PC-3 (cell line): ENCODE results near the gene KRTAP9-7. TPM values are rescaled to one million over a fixed set of nuclear protein-coding genes. Genes with fewer than 3 reads are reported as not detected.

Experiments used
- ATAC-seq: fragments of 200-7000 bp; cut with Tn5 transposase; 2 replicates; pipeline ENCODE4 v1.9.1; 2020; ENCODE audit warnings: mild to moderate bottlenecking, moderate library complexity
- BruUV-seq: library from RNA; stranded (reverse); fragments of 400-500 nt; replicated peaks from 2 replicates; lab custom pipeline; 2021; lab: Mats Ljungman, UMichigan
- CTCF ChIA-PET: fragments of 300-600 bp; sonication (Branson Sonifier 250); formaldehyde crosslinking; loops from one replicate; lab custom pipeline; 2022; ENCODE audit warnings: antibody characterized with exemption; lab: Charles Lee
- POLR2A ChIA-PET: fragments of 300-600 bp; sonication (Branson Sonifier 250); formaldehyde crosslinking; loops from one replicate; lab custom pipeline; 2022; ENCODE audit warnings: antibody characterized with exemption; ENCODE audit not compliant: unreplicated experiment; lab: Charles Lee
- DNase-seq: peaks from one replicate; pipeline ENCODE4 v3.0.0-alpha.2; 2015
- H2AFZ ChIP-seq: fragments of 300-600 bp; sonication (generic); 2 replicates; pipeline ENCODE4 v1.6.0; 2016; ENCODE audit warnings: antibody characterized with exemption, low read length
- H3F3A ChIP-seq: fragments of 300-600 bp; sonication (generic); one replicate; pipeline ENCODE4 v1.6.0; 2017; ENCODE audit warnings: antibody characterized with exemption, low read length, control low read depth, mild to moderate bottlenecking; ENCODE audit not compliant: unreplicated experiment
- H3K27ac ChIP-seq: fragments of 300-600 bp; sonication (generic); 2 replicates; pipeline ENCODE4 v1.5.1; 2016; ENCODE audit warnings: mild to moderate bottlenecking, low read length
- H3K27me3 ChIP-seq: fragments of 300-600 bp; sonication (generic); 2 replicates; pipeline ENCODE4 v1.6.1; 2016; ENCODE audit warnings: low read length, mixed read lengths
- H3K36me3 ChIP-seq: fragments of 300-600 bp; sonication (generic); 2 replicates; pipeline ENCODE4 v1.6.1; 2016; ENCODE audit warnings: low read depth, mixed run types, low read length, mixed read lengths
- H3K4me1 ChIP-seq: fragments of 300-600 bp; sonication (generic); 2 replicates; pipeline ENCODE4 v1.5.1; 2016; ENCODE audit warnings: low read length; ENCODE audit not compliant: insufficient read depth
- H3K4me2 ChIP-seq: fragments of 300-600 bp; sonication (generic); 2 replicates; pipeline ENCODE4 v1.6.0; 2016; ENCODE audit warnings: low read length
- H3K4me3 ChIP-seq: fragments of 300-600 bp; sonication (generic); 2 replicates; pipeline ENCODE4 v1.5.1; 2016; ENCODE audit warnings: mild to moderate bottlenecking, low read length, mixed read lengths
- H3K79me2 ChIP-seq: fragments of 300-600 bp; sonication (generic); 2 replicates; pipeline ENCODE4 v1.6.1; 2017; ENCODE audit warnings: low read length, mixed read lengths
- H3K9ac ChIP-seq: fragments of 300-600 bp; sonication (generic); 2 replicates; pipeline ENCODE4 v1.6.0; 2016; ENCODE audit warnings: mild to moderate bottlenecking, low read length
- H3K9me2 ChIP-seq: fragments of 300-600 bp; sonication (generic); replicated peaks from 2 replicates; pipeline ENCODE4 v1.6.1; 2016; ENCODE audit warnings: mixed run types, low read length, mixed read lengths
- H3K9me3 ChIP-seq: fragments of 300-600 bp; sonication (generic); 2 replicates; pipeline ENCODE4 v1.6.1; 2016; ENCODE audit warnings: low read length, mixed read lengths
- H4K20me1 ChIP-seq: fragments of 300-600 bp; sonication (generic); 2 replicates; pipeline ENCODE4 v1.6.1; 2016; ENCODE audit warnings: low read length, mixed read lengths
- CTCF ChIP-seq: fragments of 300-600 bp; sonication (generic); conservative IDR thresholded peaks from 2 replicates; pipeline ENCODE4 v1.5.1; 2017; ENCODE audit warnings: antibody characterized with exemption, low read depth, mild to moderate bottlenecking, low read length
- EZH2 ChIP-seq: fragments of 300-600 bp; sonication (generic); IDR thresholded peaks from one replicate; pipeline ENCODE4 v1.6.1; 2017; ENCODE audit warnings: antibody characterized with exemption, mild to moderate bottlenecking, low read length; ENCODE audit not compliant: unreplicated experiment
- EZH2phosphoT487 ChIP-seq: fragments of 300-600 bp; sonication (generic); IDR thresholded peaks from 2 replicates; pipeline ENCODE4 v1.6.1; 2018; ENCODE audit warnings: mild to moderate bottlenecking, antibody characterized with exemption, low read length, borderline replicate concordance
- intact Hi-C: fragments of 100-400 bp; cut with micrococcal nuclease; formaldehyde crosslinking; loops from 2 replicates; pipeline ENCODE4 v1.9.0; 2023
- total RNA-seq: library from RNA; depleted of rRNA; stranded (reverse); fragments of >200 nt; gene quantifications from 2 replicates; pipeline ENCODE4 v1.2.3, GENCODE V29; 2014

The KRTAP9-7 gene
- total RNA-seq, 1 experiment from 2014 or later = not detected

GRCh38 chr17:41307647-41308046, 32.1 kb downstream of the KRTAP9-7 start:
- H3K27ac ChIP-seq = no peak overlapping the region
- H3K4me3 ChIP-seq = no peak overlapping the region
- H3K9me3 ChIP-seq = no peaks in the 10 kb centered on the region
- no peaks in the 10 kb centered on the region for H4K20me1 ChIP-seq
- no peak overlapping the region for H3K9ac ChIP-seq
- H3K4me2 ChIP-seq = no peak overlapping the region
- H3K4me1 ChIP-seq = no peaks in the 10 kb centered on the region
- no peak for TF ChIP-seq EZH2
- TF ChIP-seq CTCF = no peak
- TF ChIP-seq EZH2phosphoT487 = no peak
- no peaks in the 10 kb centered on the region for H3K36me3 ChIP-seq
- no peaks in the 10 kb centered on the region for H3K27me3 ChIP-seq
- ATAC-seq (no peak; the same call in 1 of the 2 replicates), DNase-seq (no peak)
- CTCF ChIA-PET = no interaction called here
- no TSS peak for BruUV-seq
- H3K9me2 ChIP-seq = no peaks in the 10 kb centered on the region
- intact Hi-C loops = no loop called here
- POLR2A ChIA-PET = no interaction called here
- H3K79me2 ChIP-seq = no peaks in the 10 kb centered on the region
- H2AFZ ChIP-seq = no peak overlapping the region
- H3F3A ChIP-seq = no peaks in the 10 kb centered on the region

- intact Hi-C loops = no loop called here
- ATAC-seq (no peak), DNase-seq (no peak)
- H3K27me3 ChIP-seq = no peaks in the 10 kb centered on the region
- H4K20me1 ChIP-seq = no peaks in the 10 kb centered on the region
- TF ChIP-seq CTCF (no peak), EZH2phosphoT487 (no peak), EZH2 (no peak)
- ChIA-PET POLR2A (no interaction called here), CTCF (no interaction called here)
- H3K4me2 ChIP-seq = no peak overlapping the region
- H2AFZ ChIP-seq = no peak overlapping the region
- H3K27ac ChIP-seq = no peak overlapping the region
- no peaks in the 10 kb centered on the region for H3F3A ChIP-seq
- H3K9me3 ChIP-seq = no peaks in the 10 kb centered on the region
- H3K79me2 ChIP-seq = no peaks in the 10 kb centered on the region
- no peaks in the 10 kb centered on the region for H3K9me2 ChIP-seq
- no peak overlapping the region for H3K4me3 ChIP-seq
- no peaks in the 10 kb centered on the region for H3K36me3 ChIP-seq
- H3K4me1 ChIP-seq = no peaks in the 10 kb centered on the region
- no TSS peak for BruUV-seq
- no peak overlapping the region for H3K9ac ChIP-seq
Measured at GRCh38 chr17:41308251-41308917, 32.9 kb downstream of the KRTAP9-7 start.

- Histone ChIP-seq H3F3A (no peaks in the 10 kb centered on the region), H3K27me3 (no peaks in the 10 kb centered on the region), H3K9me2 (no peaks in the 10 kb centered on the region), H3K36me3 (no peaks in the 10 kb centered on the region), H3K9ac (no peak within 1 kb of the TSS), H3K4me1 (no peaks in the 10 kb centered on the region), H3K4me2 (no peak within 1 kb of the TSS), H3K79me2 (no peaks in the 10 kb centered on the region), H3K9me3 (no peaks in the 10 kb centered on the region), H3K4me3 (no peak within 1 kb of the TSS), H4K20me1 (no peaks in the 10 kb centered on the region), H3K27ac (no peak within 1 kb of the TSS), H2AFZ (no peak within 1 kb of the TSS)
- no TSS peak for BruUV-seq
- ChIA-PET CTCF (no interaction called here), POLR2A (no interaction called here)
- ATAC-seq (no peak), DNase-seq (no peak)
- intact Hi-C loops = no loop called here
- TF ChIP-seq CTCF (no peak), EZH2 (no peak), EZH2phosphoT487 (no peak)
Measured at GRCh38 chr17:41308918-41309359, 33.4 kb downstream of the KRTAP9-7 start, which contains the start of gene KRTAP16-1. Gene KRTAP16-1, minus strand, starts transcription at chr17:41309309. Its CDS starts 56 bp downstream, at chr17:41309253.
